GM19351 (cell line): ENCODE results near the gene SYNGR3.
"Not testable (repeated sequence)": the region's sequence is repeated elsewhere in the genome, so short reads cannot be mapped to it uniquely, and the experiment has no call there.

Experiments used
- ATAC-seq: cut with Tn5 transposase; IDR thresholded peaks from one replicate; pipeline ENCODE4 v1.9.1; 2021; ENCODE audit warnings: mild to moderate bottlenecking, moderate library complexity; ENCODE audit not compliant: unreplicated experiment

SYNGR3 gene

DNA sequence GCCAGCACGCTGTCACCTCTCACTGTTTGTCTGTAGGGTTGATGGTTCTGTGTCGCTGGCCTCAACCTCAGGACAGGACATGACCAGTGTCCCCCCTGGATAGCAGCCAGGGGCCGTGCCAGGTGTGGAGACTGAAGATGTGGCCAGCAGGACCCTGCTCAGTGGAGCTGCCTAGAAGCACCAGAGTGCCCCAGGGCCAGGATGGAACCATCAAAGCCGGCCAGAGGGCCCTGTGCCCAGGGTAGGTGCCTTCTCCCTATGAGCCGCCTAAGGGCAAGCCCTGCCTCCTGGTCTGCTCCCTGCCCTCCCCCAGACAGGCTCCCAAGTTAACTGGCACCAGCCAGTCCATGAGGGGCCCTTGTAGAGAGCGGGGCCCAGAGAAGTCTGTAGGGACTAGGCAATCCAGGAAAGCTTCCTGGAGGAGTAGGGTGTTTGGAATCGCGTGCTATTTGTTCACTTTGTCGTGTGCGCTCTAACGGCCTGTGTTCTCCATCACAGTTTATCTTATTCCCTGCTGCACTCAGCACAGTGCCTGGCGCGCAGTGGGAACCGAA, 31.0 kb upstream of the SYNGR3 start:
- ATAC-seq = peak; percentile 3

DNA sequence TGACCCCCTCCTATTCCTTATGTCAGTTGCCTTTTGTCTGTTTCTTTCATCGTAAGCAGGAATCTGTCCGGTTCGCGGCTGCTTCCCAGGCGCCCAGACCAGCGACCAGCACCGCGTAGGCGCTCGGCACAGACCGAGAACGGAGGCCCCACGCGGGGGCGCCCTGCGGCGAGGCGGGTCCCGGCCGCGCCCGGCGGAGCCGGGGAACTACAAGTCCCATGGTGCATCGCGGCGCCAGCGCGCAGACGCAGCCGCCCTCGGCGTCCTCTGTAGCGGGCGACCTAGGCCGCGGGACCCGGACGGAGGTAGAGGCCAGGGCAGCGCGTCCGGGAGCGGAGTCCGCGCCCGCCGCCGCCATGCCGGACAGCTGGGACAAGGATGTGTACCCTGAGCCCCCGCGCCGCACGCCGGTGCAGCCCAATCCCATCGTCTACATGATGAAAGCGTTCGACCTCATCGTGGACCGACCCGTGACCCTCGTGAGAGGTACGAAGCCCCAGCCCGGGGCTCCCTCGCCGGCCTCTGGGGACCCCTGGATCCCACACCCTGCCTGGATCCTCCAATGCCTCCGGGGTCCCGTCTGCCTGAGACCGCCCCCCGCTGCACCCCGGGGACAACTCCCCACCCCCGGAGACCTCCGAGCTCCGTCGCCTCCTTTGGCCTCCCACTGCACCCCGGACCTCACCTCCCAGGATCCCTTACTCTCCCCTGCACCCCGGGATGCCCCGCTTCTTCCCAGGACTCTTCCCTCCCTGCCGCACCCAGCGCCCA, 30.3 kb upstream of the SYNGR3 start, which contains the start of gene NDUFB10:
Gene NDUFB10, plus strand, starts transcription at position 270 of the 771 bp plus-strand sequence. Its CDS starts 87 bp downstream, at position 357.
- ATAC-seq = peak; percentile 74

DNA sequence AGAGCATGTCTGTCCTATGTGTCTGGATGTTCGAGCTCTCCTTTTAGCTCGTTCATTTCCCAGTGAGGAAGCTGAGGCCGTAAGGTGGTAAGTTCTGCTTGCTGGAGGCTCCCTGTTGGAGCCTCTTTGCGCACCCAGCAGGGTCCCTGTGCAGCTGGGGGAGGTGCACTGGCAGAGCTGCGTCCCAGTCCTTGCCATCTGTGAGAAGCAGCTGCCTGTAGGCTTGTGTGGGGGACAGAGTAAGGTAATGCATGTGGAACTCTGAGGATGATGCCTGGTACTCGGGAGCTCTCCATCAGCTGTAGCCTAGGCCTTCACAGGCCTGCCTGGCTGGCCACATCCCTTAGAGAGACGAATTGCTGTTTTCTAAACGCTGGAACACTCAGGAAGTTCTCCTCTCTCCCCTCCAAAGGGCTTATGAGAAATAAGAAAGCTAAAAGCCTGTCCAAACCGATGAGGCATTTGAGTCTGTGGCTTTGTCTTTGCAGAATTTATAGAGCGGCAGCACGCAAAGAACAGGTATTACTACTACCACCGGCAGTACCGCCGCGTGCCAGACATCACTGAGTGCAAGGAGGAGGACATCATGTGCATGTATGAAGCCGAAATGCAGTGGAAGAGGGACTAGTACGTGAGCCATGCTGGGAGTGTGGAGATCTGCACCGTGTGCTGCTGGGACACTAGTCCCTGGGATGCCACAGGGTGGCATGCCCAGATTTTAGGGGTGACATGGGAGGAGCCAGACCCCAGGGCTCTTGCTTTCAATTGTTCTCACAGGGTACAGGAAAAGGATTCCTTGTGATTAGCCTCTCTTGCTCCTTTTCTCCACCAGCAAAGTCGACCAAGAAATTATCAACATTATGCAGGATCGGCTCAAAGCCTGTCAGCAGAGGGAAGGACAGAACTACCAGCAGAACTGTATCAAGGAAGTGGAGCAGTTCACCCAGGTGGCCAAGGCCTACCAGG, 28.8 kb upstream of the SYNGR3 start:
- no peak for ATAC-seq

DNA sequence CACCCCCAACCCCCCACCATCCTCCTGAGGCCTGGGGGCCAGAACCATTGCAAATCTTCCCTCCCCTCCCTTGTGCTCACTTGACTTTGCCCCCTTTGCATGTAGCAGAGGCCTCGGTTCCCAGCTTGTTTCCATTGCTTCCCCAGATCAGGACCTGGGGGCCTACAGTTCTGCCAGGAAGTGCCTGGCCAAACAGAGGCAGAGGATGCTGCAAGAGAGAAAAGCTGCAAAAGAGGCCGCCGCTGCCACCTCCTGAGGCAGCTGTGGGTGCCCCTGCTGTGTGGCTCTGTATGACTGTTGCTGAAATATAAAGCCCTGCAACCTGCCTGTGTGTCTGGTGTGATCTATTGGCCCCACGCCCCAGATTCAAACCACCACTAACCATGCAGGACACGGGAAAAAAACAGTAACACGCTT, 28.1 kb upstream of the SYNGR3 start:
- ATAC-seq = no peak

DNA sequence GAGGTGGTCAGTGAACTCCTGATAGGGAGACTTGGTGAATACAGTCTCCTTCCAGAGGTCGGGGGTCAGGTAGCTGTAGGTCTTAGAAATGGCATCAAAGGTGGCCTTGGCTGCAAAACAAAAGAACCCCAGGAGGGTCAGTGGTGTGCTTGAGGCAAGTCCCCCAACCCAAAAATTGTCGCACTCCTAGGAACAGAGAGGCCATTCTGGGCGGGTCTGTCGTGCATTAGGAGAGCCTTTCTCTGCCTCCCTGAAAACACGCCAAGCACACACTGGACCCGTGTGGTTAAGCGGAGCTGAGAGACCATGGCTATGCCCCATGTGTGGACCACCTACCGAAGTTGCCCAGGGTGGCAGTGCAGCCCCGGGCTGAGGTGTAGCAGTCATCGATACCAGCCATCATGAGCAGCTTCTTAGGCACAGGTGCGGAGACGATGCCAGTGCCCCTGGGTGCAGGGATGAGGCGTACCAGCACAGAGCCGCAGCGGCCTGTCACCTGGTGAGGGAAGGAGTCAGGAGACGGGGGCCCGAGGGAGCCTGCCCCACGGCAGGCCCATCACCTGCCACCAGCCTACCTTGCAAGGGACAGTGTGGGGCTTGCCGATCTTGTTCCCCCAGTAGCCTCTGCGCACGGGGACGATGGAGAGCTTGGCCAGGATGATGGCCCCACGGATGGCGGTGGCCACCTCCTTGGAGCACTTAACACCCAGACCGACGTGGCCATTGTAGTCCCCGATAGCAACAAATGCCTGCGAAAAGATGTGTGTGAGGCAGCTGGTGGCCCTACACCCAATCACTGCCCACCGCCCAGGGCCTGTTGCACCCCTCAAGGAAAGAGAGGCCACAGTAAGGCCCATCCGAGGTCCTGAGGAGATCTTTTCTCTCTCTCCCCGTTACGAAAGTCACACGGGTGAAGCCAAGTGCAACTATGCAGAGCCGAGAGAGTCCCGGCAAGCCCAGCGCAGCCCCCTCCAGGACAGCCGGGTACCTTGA, 27.3 kb upstream of the SYNGR3 start:
- ATAC-seq = not testable (repeated sequence)

GRCh38 chr16:1963806-1964505, 25.8 kb upstream of the SYNGR3 start:
- ATAC-seq = no peak

DNA sequence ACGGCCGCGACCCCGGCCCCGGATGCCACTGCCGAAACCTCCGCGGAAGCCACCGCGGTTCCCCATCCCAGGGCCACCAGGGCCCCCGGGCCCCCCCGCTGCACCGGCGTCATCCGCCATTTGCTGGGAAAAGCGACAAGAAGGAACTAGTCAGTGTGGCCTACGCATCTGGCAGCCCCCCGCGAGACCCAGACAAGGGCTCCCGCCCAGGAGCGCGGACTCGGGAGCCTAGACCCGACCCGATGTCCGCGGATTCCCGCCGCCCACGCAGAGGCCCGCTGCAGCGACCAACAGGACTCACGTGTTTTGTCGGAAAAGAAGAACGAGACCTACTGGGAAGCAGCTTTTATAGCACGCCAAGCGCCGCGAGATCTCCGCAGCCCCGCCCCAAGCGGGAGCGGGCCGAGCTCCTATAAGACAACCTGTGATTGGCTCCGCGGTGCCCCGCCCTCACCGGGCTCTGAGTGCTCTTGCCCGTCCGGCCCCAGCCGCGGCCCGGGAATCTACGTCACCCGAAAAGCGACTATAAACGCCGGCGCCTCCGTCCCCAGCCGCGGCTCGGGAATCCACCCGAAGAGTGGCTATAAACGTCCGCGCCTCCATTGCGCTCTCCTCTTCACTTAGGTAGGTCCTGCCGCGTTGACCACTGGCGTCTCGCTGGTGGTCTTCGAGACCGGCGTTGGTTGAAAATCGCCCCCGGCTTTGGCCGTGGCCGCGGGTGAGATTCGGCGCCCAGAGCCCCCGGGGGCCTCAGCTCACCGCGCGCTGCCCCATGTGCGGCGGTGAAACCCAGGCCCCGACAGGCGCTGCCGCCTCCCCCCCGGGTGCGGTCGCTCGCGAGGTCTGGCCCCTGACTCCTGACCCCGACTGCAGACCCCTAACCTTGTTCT, 25.0 kb upstream of the SYNGR3 start, which contains the start of gene RPS2:
Gene RPS2, minus strand, starts transcription at position 321 of the 890 bp plus-strand sequence. Its CDS starts 201 bp downstream, at position 120.
- ATAC-seq = peak; percentile 81

DNA sequence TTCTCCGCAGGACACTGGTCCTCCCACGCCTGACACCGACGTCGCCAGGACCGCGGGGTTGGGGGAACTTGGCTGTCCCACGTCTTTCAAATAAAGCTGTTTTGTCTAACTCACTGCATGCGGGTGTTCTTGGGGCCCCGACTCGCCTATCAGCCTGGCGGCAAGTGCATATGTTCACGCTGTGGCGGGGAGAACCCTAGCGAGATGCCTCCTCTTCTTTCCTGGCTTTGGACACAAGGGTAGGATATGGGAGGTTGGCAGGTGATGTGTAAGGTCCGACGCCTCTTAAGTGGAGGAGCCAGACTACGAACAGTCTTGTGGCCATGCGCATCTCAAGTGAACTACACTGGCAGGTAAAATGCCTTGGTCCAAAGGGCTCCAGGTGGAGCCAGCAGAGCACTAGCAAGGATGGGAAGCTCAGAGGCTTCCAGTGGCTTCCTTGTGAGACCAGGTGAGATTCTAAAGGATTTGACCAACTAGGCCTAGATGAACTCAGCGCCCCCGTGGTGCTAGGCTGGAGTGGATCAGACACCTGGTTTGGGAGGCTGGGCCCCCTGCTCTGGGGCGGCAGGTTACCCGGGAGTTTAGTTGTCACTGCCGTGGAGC, 24.3 kb upstream of the SYNGR3 start:
- no peak for ATAC-seq

GRCh38 chr16:1966460-1966859, 23.3 kb upstream of the SYNGR3 start, which contains the start of gene RNF151:
RNF151 (plus strand) TSS chr16:1966856; CDS start chr16:1966882, 26 bp downstream.
- ATAC-seq = no peak

- no peak for ATAC-seq
These were observed 21.4 kb upstream of the SYNGR3 start for GRCh38 chr16:1968146-1968953.

- ATAC-seq = peak; percentile 90
These were observed 17.8 kb upstream of the SYNGR3 start, which contains the start of gene TBL3 for GRCh38 chr16:1971796-1972489. TBL3 (plus strand) TSS chr16:1972053; CDS start chr16:1972165, 112 bp downstream.

DNA sequence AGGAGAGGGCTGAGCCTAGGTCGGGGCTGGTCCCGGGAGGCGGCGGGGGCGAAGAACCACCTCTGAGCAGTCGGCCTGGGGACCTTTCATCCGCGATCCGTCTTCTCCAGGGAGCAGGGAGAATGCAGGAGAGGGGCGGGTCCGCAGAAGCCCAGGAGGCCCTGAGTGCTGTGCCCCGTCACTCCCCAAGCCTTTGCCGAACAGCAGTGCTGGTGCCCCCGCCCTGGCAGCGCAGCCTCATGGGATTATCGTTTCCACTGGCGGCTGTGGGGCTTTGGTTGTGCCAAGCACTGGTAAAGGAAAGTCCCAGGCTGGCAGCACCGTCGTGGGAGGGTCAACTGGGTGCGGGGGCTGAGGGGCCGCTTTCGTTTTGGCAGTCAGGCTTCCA, 17.3 kb upstream of the SYNGR3 start:
- ATAC-seq = no peak

DNA sequence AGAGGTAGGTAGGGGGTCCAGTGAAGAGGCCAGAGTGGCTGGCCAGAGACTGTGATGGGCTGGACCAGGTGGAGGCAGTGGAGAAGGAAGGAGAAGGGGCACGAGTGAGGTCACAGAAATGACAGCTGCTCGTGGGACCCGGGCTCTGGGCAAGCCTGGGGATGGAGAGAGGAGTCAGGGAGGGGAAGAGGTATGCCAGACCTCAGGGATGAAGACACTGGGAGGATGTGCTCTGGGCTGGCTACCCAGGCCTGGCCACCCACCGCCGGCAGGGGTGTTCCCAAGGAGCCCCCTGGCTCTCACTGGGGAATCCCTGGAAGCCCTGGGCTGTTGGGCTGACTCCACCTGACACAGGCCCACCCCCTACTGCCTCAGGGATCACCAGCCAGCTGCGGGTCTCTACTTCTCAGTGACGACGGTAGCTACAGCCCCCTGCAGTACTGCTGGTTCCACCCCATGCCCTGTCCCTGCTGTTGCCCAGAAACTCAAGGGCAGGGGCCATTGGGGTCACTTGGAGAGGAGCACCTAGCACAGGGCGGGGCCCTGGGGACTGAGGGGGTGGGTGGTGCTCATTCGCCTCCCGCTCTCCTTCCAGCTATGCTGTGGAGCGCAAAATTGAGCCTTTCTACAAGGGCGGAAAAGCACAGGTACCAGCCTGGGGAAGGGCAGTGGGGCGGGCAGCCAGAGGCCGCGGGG, 16.2 kb upstream of the SYNGR3 start:
- ATAC-seq = no peak

DNA sequence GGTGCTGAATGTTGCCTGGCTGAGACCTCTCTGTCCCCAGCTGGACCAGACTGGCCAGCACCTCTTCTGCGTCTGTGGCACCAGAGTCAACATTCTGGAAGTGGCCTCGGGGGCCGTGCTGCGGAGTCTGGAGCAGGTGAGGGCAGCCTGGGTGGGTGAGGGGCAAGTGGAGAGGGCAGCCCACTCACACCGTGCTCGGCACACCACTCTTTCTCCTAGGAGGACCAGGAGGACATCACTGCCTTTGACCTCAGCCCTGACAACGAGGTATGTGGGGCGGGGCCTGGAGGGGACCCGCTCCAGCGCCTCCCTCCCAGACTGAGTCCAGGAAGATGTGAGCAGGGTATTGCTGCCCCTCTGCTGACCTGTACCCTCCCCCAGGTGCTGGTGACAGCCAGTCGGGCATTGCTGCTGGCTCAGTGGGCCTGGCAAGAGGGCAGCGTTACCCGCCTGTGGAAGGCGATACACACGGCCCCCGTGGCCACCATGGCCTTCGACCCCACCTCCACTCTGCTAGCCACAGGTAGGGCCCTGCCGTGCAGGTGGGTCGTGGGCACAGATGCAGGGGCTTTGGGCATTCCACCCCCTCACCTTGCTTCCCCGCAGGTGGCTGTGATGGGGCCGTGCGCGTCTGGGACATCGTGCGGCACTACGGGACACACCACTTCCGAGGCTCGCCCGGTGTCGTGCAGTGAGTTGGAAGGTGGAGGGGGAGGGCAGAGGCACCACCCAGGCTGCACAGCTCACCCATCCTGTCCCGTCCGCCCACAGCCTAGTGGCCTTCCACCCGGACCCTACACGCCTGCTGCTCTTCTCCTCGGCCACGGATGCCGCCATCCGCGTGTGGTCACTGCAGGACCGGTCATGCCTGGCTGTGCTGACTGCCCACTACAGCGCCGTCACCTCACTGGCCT, 15.4 kb upstream of the SYNGR3 start:
- no peak for ATAC-seq
